ENCODE data around the gene GRID2. TPM values are rescaled to one million over a fixed set of nuclear protein-coding genes. Genes with fewer than 3 reads are reported as not detected.

The GRID2 gene
- total and polyA plus RNA-seq, 11 donors, result 0.29 to 0.38 (median 0.33) TPM; not detected in 8

DNA sequence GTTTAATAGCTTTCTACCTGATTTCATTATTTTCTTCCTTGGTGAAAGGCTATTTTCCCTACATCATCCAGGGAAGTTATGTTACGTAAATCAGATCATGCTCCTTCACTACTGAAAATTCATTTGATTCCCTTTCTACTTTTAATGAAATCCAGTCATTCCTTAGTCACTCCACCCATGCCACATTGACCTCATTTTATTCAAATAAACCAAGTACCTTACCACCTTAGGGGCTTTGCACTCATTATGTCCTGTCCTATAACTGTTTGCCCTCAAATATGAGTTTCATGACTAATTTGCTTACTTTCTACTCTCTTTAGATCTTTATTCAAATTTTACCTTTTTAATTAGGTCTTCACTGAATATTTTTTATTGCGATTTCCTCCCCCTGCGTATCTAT, 374.0 kb downstream of the GRID2 start:
- Histone ChIP-seq H3K9me3 (peaks cover 0 to 5% (median 0%) of the 10 kb centered on the region in 12 donors), H3K36me3 (no peaks in the 10 kb centered on the region), H3K27me3 (no peaks in the 10 kb centered on the region), H3K27ac (no peak overlapping the region), H3K4me3 (no peak overlapping the region), H3K4me1 (no peaks in the 10 kb centered on the region)
- DNase-seq (no peak), ATAC-seq (no peak)
- intact Hi-C loops (cut with DNase I), result no loop called here
- no peak for TF ChIP-seq CTCF (IDR thresholded peaks at IDR 0.05)
- TF ChIP-seq POLR2A (IDR thresholded peaks at IDR 0.05), result no peak
- 74 to 95% (median 93%) methylated on average over 3 of the region's 3 CpGs for WGBS, 4 donors

GRCh38 chr4:92678292-92678691, 374.5 kb downstream of the GRID2 start:
- TF ChIP-seq POLR2A (IDR thresholded peaks at IDR 0.05), result no peak
- TF ChIP-seq CTCF (IDR thresholded peaks at IDR 0.05), result no peak
- DNase-seq, result no peak
- no peaks in the 10 kb centered on the region for H3K36me3 ChIP-seq
- ATAC-seq, result no peak
- H3K4me3 ChIP-seq, result no peak overlapping the region
- peaks cover 0 to under 1% (median 0%) of the 10 kb centered on the region in 12 donors for H3K9me3 ChIP-seq
- no peak overlapping the region for H3K27ac ChIP-seq
- intact Hi-C loops (cut with DNase I), result no loop called here
- no peaks in the 10 kb centered on the region for H3K27me3 ChIP-seq
- no peaks in the 10 kb centered on the region for H3K4me1 ChIP-seq
- WGBS, 4 donors, result 79 to 87% (median 84%) methylated on average over 4 of the region's 4 CpGs

DNA sequence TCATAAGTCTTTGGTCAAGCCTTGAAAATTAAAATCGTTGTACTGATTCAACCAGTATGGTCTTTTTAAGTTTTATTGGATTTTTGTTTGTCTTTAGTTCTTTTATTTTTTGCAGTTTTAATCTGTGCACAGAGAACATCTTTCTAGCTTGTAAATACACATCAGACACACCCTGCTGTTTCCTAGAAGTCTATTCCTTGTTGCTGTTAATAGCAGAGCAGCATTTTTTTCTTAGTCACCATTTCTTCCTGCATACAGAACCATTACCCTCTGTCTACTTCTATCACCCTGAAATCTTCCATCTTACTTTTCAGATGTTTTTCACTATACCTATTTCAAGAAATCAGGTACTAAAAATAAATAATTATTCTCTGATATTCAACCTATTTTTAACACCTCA, 375.4 kb downstream of the GRID2 start:
- Histone ChIP-seq H3K9me3 (no peaks in the 10 kb centered on the region), H3K27ac (no peak overlapping the region), H3K4me3 (no peak overlapping the region), H3K4me1 (no peaks in the 10 kb centered on the region), H3K36me3 (no peaks in the 10 kb centered on the region), H3K27me3 (no peaks in the 10 kb centered on the region)
- ATAC-seq (no peak), DNase-seq (no peak)
- 72 to 83% (median 79%) methylated on average over 1 of the region's 1 CpG for WGBS, 4 donors
- intact Hi-C loops (cut with DNase I), result no loop called here
- no peak for TF ChIP-seq CTCF (IDR thresholded peaks at IDR 0.05)
- TF ChIP-seq POLR2A (IDR thresholded peaks at IDR 0.05), result no peak

DNA sequence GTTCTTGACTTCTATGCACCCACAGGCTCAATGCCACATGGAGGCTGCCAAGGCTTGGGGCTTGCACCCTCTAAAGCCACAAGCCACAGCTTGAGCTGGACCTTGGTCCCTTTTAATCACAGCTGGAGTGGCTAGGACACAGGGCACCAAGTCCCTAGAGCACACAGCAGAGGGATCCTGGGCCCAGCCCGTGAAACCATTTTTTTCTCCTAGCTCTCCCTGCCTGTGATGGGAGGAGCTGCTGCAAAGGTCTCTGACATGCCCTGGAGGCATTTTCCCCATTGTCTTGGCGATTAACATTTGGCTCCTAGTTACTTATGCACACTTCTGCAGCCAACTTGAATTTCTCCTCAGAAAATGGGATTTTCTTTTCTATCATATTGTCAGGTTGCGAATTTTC, 410.9 kb downstream of the GRID2 start:
- no peak overlapping the region for H3K4me3 ChIP-seq
- no peak overlapping the region for H3K27ac ChIP-seq
- H3K9me3 ChIP-seq, result peaks cover 0 to 4% (median 0%) of the 10 kb centered on the region in 12 donors
- no peaks in the 10 kb centered on the region for H3K27me3 ChIP-seq
- 77 to 88% (median 83%) methylated on average over 3 of the region's 3 CpGs for WGBS, 4 donors
- no peaks in the 10 kb centered on the region for H3K4me1 ChIP-seq
- ATAC-seq (no peak), DNase-seq (no peak)
- intact Hi-C loops (cut with DNase I), result no loop called here
- no peaks in the 10 kb centered on the region for H3K36me3 ChIP-seq
- TF ChIP-seq CTCF (IDR thresholded peaks at IDR 0.05) (no peak), POLR2A (IDR thresholded peaks at IDR 0.05) (no peak)
